HCT116 (cell line): Measurements from ENCODE around the gene OLIG3. TPM values are rescaled to one million over a fixed set of nuclear protein-coding genes. Genes with fewer than 3 reads are reported as not detected.

Experiments
- ATAC-seq: fragments of 200-7000 bp; cut with Tn5 transposase; 2 replicates; pipeline ENCODE4 v1.9.1; 2020; ENCODE audit warnings: mild to moderate bottlenecking, moderate library complexity
- BruUV-seq: library from RNA; stranded (reverse); fragments of 400-500 nt; replicated peaks from 2 replicates; lab custom pipeline; 2021; lab: Mats Ljungman, UMichigan
- CTCF ChIA-PET: fragments of 300-600 bp; sonication (Branson Sonifier 250); formaldehyde crosslinking; loops from one replicate; lab custom pipeline; 2021; ENCODE audit warnings: antibody characterized with exemption; lab: Charles Lee
- POLR2A ChIA-PET: fragments of 300-600, 350-600 bp; sonication (Branson Sonifier 250); formaldehyde crosslinking; loops from one replicate; lab custom pipeline; 2021; ENCODE audit warnings: antibody characterized with exemption; lab: Charles Lee
- RAD21 ChIA-PET, 2 experiments: fragments of 300-600 bp; sonication (Branson Sonifier 250); formaldehyde crosslinking; loops; one replicate each; lab custom pipeline; 2023; ENCODE audit warnings: low total read pairs in 2 of 2; ENCODE audit not compliant: uncharacterized antibody in 2 of 2, unreplicated experiment in 2 of 2, low non-redundant PET in 1 of 2; lab: Charles Lee
- DNase-seq: peaks from one replicate; pipeline ENCODE4 v3.0.0-alpha.2; 2010; ENCODE audit warnings: low read depth, low spot score
- H2AFZ ChIP-seq: fragments of 200-600 bp; shearing (Covaris generic), sonication (generic); 2 replicates; pipeline ENCODE4 v1.6.1; 2017; ENCODE audit warnings: low read depth, mixed run types, mixed read lengths, antibody characterized with exemption, low read length; ENCODE audit not compliant: poor library complexity, severe bottlenecking
- H3K27ac ChIP-seq: 2 replicates; pipeline ENCODE4 v1.5.1; 2012; ENCODE audit warnings: low read depth, low read length
- H3K27me3 ChIP-seq: fragments of 200-600 bp; sonication (generic); 2 replicates; pipeline ENCODE4 v1.6.1; 2016; ENCODE audit warnings: mixed run types, low read length, mixed read lengths; ENCODE audit not compliant: insufficient read depth
- H3K36me3 ChIP-seq, 2 experiments: fragments of 200-500 bp in 1 of 2; fragments of 200-600 bp in 1 of 2; sonication (Bioruptor generic) in 1 of 2; sonication (generic) in 1 of 2; 2 replicates each; pipeline versions ENCODE4 v1.5.1 to v1.6.1; 2014 to 2016; ENCODE audit warnings: low read length in 2 of 2, inconsistent platforms in 1 of 2, mixed read lengths in 1 of 2, mixed run types in 1 of 2; ENCODE audit not compliant: insufficient read depth in 2 of 2, control insufficient read depth in 1 of 2
- H3K4me1 ChIP-seq, 2 experiments: fragments of 200-600 bp in 1 of 2; sonication (generic) in 1 of 2; 2 replicates each; pipeline versions ENCODE4 v1.5.1 to v1.6.1; 2012 to 2017; ENCODE audit warnings: low read length in 2 of 2, inconsistent platforms in 1 of 2, mild to moderate bottlenecking in 1 of 2, mixed read lengths in 1 of 2, mixed run types in 1 of 2, moderate library complexity in 1 of 2; ENCODE audit not compliant: insufficient read depth in 2 of 2, control insufficient read depth in 1 of 2
- H3K4me2 ChIP-seq: fragments of 200-600 bp; sonication (generic); 2 replicates; pipeline ENCODE4 v1.6.1; 2017; ENCODE audit warnings: mixed run types, low read length, mixed read lengths
- H3K4me3 ChIP-seq, 2 experiments: fragments of 200-600 bp in 1 of 2; sonication (generic) in 1 of 2; replicated peaks in 1 of 2; 2 replicates each; pipeline ENCODE4 v1.5.1; 2011 to 2016; ENCODE audit warnings: low read length in 2 of 2, control low read depth in 1 of 2, low read depth in 1 of 2, mild to moderate bottlenecking in 1 of 2, mixed read lengths in 1 of 2, mixed run types in 1 of 2
- H3K79me2 ChIP-seq: fragments of 200-600 bp; sonication (generic); 2 replicates; pipeline ENCODE4 v1.6.1; 2017; ENCODE audit warnings: mild to moderate bottlenecking, mixed run types, low read length, moderate library complexity, mixed read lengths; ENCODE audit not compliant: insufficient read depth
- H3K9ac ChIP-seq: fragments of 200-600 bp; sonication (generic); 2 replicates; pipeline ENCODE4 v1.6.1; 2016; ENCODE audit warnings: low read length, mixed read lengths
- H3K9me2 ChIP-seq: fragments of 200-600 bp; sonication (generic), shearing (Covaris generic); 2 replicates; pipeline ENCODE4 v1.6.1; 2017; ENCODE audit warnings: mixed run types, mild to moderate bottlenecking, moderate library complexity; ENCODE audit not compliant: insufficient read depth
- H3K9me3 ChIP-seq, 2 experiments: fragments of 200-500 bp in 1 of 2; fragments of 200-600 bp in 1 of 2; sonication (Bioruptor generic) in 1 of 2; sonication (generic) in 1 of 2; 2 replicates each; pipeline ENCODE4 v1.6.1; 2014 to 2017; ENCODE audit warnings: low read length in 2 of 2, mixed read lengths in 2 of 2, inconsistent platforms in 1 of 2, low read depth in 1 of 2, mild to moderate bottlenecking in 1 of 2, mixed run types in 1 of 2, moderate library complexity in 1 of 2; ENCODE audit not compliant: control insufficient read depth in 1 of 2, insufficient read depth in 1 of 2
- H4K20me1 ChIP-seq: fragments of 200-600 bp; sonication (generic), shearing (Covaris generic); 2 replicates; pipeline ENCODE4 v1.6.1; 2017; ENCODE audit warnings: mixed run types, mild to moderate bottlenecking, moderate library complexity; ENCODE audit not compliant: insufficient read depth
- ATF3 ChIP-seq: IDR thresholded peaks from 2 replicates; pipeline ENCODE4 v1.6.1; 2012
- CBX3 ChIP-seq: IDR thresholded peaks from 2 replicates; pipeline ENCODE4 v1.6.1; 2012; ENCODE audit warnings: low read depth
- CEBPB ChIP-seq: IDR thresholded peaks from 2 replicates; pipeline ENCODE4 v1.6.1; 2012; ENCODE audit warnings: low read depth
- EGR1 ChIP-seq: IDR thresholded peaks from 2 replicates; pipeline ENCODE4 v1.6.1; 2012; ENCODE audit warnings: low read depth
- ELF1 ChIP-seq: IDR thresholded peaks from 2 replicates; pipeline ENCODE4 v1.6.1; 2012; ENCODE audit warnings: low read depth, borderline replicate concordance
- EZH2 ChIP-seq: fragments of 200-600 bp; sonication (generic); IDR thresholded peaks from 2 replicates; pipeline ENCODE4 v1.6.1; 2017; ENCODE audit warnings: antibody characterized with exemption, mixed run types
- EZH2phosphoT487 ChIP-seq: fragments of 200-600 bp; IDR thresholded peaks from 2 replicates; pipeline ENCODE4 v1.6.1; 2018; ENCODE audit warnings: antibody characterized with exemption, borderline replicate concordance
- FOSL1 ChIP-seq: IDR thresholded peaks from 2 replicates; pipeline ENCODE4 v1.6.1; 2012; ENCODE audit warnings: low read depth
- JUND ChIP-seq: IDR thresholded peaks from 2 replicates; pipeline ENCODE4 v1.6.1; 2012
- MAX ChIP-seq: IDR thresholded peaks from 2 replicates; pipeline ENCODE4 v1.6.1; 2012
- POLR2A ChIP-seq: IDR thresholded peaks from 2 replicates; pipeline ENCODE4 v1.7.0; 2011; ENCODE audit warnings: borderline replicate concordance; ENCODE audit not compliant: insufficient read depth, insufficient read length; ENCODE audit errors: extremely low read depth
- POLR2AphosphoS5 ChIP-seq: IDR thresholded peaks from 2 replicates; pipeline ENCODE4 v1.6.1; 2011; ENCODE audit warnings: mild to moderate bottlenecking, low read depth, low read length, moderate library complexity
- RAD21 ChIP-seq: IDR thresholded peaks from 2 replicates; pipeline ENCODE4 v1.6.1; 2012; ENCODE audit warnings: low read depth, mild to moderate bottlenecking
- REST ChIP-seq: IDR thresholded peaks from 2 replicates; pipeline ENCODE4 v1.6.1; 2012; ENCODE audit warnings: low read depth
- SIN3A ChIP-seq: IDR thresholded peaks from 2 replicates; pipeline ENCODE4 v1.6.1; 2012; ENCODE audit warnings: low read depth
- SP1 ChIP-seq: IDR thresholded peaks from 2 replicates; pipeline ENCODE4 v1.6.1; 2012; ENCODE audit warnings: low read depth
- TCF7L2 ChIP-seq: IDR thresholded peaks from 2 replicates; pipeline ENCODE4 v1.7.0; 2011; ENCODE audit warnings: borderline replicate concordance, inconsistent platforms; ENCODE audit not compliant: insufficient read depth, insufficient read length; ENCODE audit errors: extremely low read depth
- YY1 ChIP-seq: IDR thresholded peaks from 2 replicates; pipeline ENCODE4 v1.6.1; 2011; ENCODE audit warnings: low read length, low read depth, moderate library complexity, mild to moderate bottlenecking; ENCODE audit not compliant: insufficient replicate concordance; ENCODE audit errors: extremely low read depth
- ZNF274 ChIP-seq: fragments of 200-500 bp; sonication (Bioruptor generic); IDR thresholded peaks from 2 replicates; pipeline ENCODE4 v1.6.1; 2014; ENCODE audit warnings: mild to moderate bottlenecking, low read depth, low read length, inconsistent platforms
- intact Hi-C: fragments of 100-400 bp; cut with micrococcal nuclease; formaldehyde crosslinking; loops from 2 replicates; pipeline ENCODE4 v1.10.0; 2022
- total RNA-seq: library from RNA; stranded (reverse); gene quantifications from one replicate; pipeline ENCODE4 v1.2.1, GENCODE V29; 2021; ENCODE audit not compliant: unreplicated experiment
- TF ChIP-seq, protein P1 (sequence below), 3 experiments: fragments of 200-600 bp in 1 of 3; sonication (generic) in 1 of 3; IDR thresholded peaks in 2 of 3; conservative IDR thresholded peaks in 1 of 3; 2 replicates each; pipeline ENCODE4 v1.5.1; 2012 to 2017; ENCODE audit warnings: low read depth in 2 of 3, low read length in 2 of 3, antibody characterized with exemption in 1 of 3, borderline replicate concordance in 1 of 3, control low read depth in 1 of 3, mild to moderate bottlenecking in 1 of 3, mixed read lengths in 1 of 3, mixed run types in 1 of 3, moderate library complexity in 1 of 3; ENCODE audit not compliant: insufficient read depth in 1 of 3

Gene OLIG3
- total RNA-seq, 1 experiment from 2014 or later = not detected

GRCh38 chr6:137465378-137466009 is 28.7 kb downstream of the OLIG3 start:
- Histone ChIP-seq H3K27me3 (no peaks in the 10 kb centered on the region), H3K4me3 (no peak overlapping the region), H3K9me3 (no peaks in the 10 kb centered on the region), H2AFZ (no peak overlapping the region), H3K4me1 (no peaks in the 10 kb centered on the region), H4K20me1 (no peaks in the 10 kb centered on the region), H3K27ac (no peak overlapping the region), H3K9me2 (no peaks in the 10 kb centered on the region), H3K9ac (no peak overlapping the region), H3K79me2 (no peaks in the 10 kb centered on the region), H3K4me2 (no peak overlapping the region), H3K36me3 (no peaks in the 10 kb centered on the region)
- ATAC-seq = no peak
- no peak for DNase-seq
- no TSS peak for BruUV-seq
- intact Hi-C loops = no loop called here
- CTCF ChIA-PET = no interaction called here
- POLR2A ChIA-PET = no interaction called here
- TF ChIP-seq TCF7L2 (no peak), EGR1 (no peak), YY1 (no peak), FOSL1 (no peak), ZNF274 (no peak), RAD21 (no peak), CBX3 (no peak), CEBPB (no peak), POLR2A (no peak), ELF1 (no peak), SP1 (no peak), SIN3A (no peak), EZH2 (no peak), REST (no peak), JUND (no peak), MAX (no peak), ATF3 (no peak), POLR2AphosphoS5 (no peak), EZH2phosphoT487 (no peak)
- TF ChIP-seq, protein P1, sequence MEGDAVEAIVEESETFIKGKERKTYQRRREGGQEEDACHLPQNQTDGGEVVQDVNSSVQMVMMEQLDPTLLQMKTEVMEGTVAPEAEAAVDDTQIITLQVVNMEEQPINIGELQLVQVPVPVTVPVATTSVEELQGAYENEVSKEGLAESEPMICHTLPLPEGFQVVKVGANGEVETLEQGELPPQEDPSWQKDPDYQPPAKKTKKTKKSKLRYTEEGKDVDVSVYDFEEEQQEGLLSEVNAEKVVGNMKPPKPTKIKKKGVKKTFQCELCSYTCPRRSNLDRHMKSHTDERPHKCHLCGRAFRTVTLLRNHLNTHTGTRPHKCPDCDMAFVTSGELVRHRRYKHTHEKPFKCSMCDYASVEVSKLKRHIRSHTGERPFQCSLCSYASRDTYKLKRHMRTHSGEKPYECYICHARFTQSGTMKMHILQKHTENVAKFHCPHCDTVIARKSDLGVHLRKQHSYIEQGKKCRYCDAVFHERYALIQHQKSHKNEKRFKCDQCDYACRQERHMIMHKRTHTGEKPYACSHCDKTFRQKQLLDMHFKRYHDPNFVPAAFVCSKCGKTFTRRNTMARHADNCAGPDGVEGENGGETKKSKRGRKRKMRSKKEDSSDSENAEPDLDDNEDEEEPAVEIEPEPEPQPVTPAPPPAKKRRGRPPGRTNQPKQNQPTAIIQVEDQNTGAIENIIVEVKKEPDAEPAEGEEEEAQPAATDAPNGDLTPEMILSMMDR (IDR thresholded peaks at IDR 0.05 in 2 of 3, conservative IDR thresholded peaks at IDR 0.05 in 1 of 3; ENCODE audit: borderline replicate concordance in 1 of 3, insufficient read depth in 1 of 3, low read depth in 2 of 3, low read length in 2 of 3) = no peak
- RAD21 ChIA-PET = no interaction called here
